Measurements from ENCODE around the gene CDKN2AIP. TPM values are rescaled to one million over a fixed set of nuclear protein-coding genes. Genes with fewer than 3 reads are reported as not detected.
A peak's percentile ranks its signal among the peaks of the same experiment; 100 is the strongest.

The CDKN2AIP gene
- total and polyA plus RNA-seq, 10 of the 15 experiments (the other 5 are each of a cell fraction or from before 2014, with no cell fraction given): 6.0 to 22.7 (median 15.9) TPM

GRCh38 chr4:183429489-183429888 is 14.9 kb upstream of the CDKN2AIP start (continued):
- TF ChIP-seq, protein P1, sequence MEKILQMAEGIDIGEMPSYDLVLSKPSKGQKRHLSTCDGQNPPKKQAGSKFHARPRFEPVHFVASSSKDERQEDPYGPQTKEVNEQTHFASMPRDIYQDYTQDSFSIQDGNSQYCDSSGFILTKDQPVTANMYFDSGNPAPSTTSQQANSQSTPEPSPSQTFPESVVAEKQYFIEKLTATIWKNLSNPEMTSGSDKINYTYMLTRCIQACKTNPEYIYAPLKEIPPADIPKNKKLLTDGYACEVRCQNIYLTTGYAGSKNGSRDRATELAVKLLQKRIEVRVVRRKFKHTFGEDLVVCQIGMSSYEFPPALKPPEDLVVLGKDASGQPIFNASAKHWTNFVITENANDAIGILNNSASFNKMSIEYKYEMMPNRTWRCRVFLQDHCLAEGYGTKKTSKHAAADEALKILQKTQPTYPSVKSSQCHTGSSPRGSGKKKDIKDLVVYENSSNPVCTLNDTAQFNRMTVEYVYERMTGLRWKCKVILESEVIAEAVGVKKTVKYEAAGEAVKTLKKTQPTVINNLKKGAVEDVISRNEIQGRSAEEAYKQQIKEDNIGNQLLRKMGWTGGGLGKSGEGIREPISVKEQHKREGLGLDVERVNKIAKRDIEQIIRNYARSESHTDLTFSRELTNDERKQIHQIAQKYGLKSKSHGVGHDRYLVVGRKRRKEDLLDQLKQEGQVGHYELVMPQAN (conservative IDR thresholded peaks at IDR 0.05): no peak
- TF ChIP-seq SMC3 (IDR thresholded peaks at IDR 0.05; ENCODE audit: borderline replicate concordance, low read length) (no peak), JUNB (IDR thresholded peaks at IDR 0.05) (no peak)
- TF ChIP-seq, protein P2, sequence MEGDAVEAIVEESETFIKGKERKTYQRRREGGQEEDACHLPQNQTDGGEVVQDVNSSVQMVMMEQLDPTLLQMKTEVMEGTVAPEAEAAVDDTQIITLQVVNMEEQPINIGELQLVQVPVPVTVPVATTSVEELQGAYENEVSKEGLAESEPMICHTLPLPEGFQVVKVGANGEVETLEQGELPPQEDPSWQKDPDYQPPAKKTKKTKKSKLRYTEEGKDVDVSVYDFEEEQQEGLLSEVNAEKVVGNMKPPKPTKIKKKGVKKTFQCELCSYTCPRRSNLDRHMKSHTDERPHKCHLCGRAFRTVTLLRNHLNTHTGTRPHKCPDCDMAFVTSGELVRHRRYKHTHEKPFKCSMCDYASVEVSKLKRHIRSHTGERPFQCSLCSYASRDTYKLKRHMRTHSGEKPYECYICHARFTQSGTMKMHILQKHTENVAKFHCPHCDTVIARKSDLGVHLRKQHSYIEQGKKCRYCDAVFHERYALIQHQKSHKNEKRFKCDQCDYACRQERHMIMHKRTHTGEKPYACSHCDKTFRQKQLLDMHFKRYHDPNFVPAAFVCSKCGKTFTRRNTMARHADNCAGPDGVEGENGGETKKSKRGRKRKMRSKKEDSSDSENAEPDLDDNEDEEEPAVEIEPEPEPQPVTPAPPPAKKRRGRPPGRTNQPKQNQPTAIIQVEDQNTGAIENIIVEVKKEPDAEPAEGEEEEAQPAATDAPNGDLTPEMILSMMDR (IDR thresholded peaks at IDR 0.05 in 2 of 3, conservative IDR thresholded peaks at IDR 0.05 in 1 of 3; ENCODE audit: control insufficient read depth in 2 of 3, extremely low read depth in 1 of 3, insufficient read depth in 1 of 3, low read depth in 3 of 3, low read length in 3 of 3): no peak

- RAD21 ChIA-PET (ENCODE audit: unreplicated experiment): no interaction called here
- peak; percentile 25; the same call in 1 of the 3 replicates for ATAC-seq
- TF ChIP-seq EED (IDR thresholded peaks at IDR 0.05; ENCODE audit: low read depth) (no peak), RUNX3 (IDR thresholded peaks at IDR 0.05; ENCODE audit: low read length) (no peak), ETV6 (conservative IDR thresholded peaks at IDR 0.05 in 1 of 2, IDR thresholded peaks at IDR 0.05 in 1 of 2; ENCODE audit: borderline replicate concordance in 1 of 2, low read depth in 1 of 2) (no peak), TCF3 (IDR thresholded peaks at IDR 0.05; ENCODE audit: borderline replicate concordance, insufficient read depth, low read depth, low read length) (no peak), USF1 (IDR thresholded peaks at IDR 0.05; ENCODE audit: borderline replicate concordance, extremely low read length, insufficient read depth, low read depth, low read length) (no peak)
- TF ChIP-seq, protein P3, sequence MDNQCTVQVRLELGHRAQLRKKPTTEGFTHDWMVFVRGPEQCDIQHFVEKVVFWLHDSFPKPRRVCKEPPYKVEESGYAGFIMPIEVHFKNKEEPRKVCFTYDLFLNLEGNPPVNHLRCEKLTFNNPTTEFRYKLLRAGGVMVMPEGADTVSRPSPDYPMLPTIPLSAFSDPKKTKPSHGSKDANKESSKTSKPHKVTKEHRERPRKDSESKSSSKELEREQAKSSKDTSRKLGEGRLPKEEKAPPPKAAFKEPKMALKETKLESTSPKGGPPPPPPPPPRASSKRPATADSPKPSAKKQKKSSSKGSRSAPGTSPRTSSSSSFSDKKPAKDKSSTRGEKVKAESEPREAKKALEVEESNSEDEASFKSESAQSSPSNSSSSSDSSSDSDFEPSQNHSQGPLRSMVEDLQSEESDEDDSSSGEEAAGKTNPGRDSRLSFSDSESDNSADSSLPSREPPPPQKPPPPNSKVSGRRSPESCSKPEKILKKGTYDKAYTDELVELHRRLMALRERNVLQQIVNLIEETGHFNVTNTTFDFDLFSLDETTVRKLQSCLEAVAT (IDR thresholded peaks at IDR 0.05): no peak
- FAIRE-seq: no peak
- 12% methylated on average over 10 of the region's 12 CpGs for WGBS (ENCODE audit: insufficient coverage, insufficient replicate concordance, low lambda C conversion rate, missing lambda C conversion rate)
- Histone ChIP-seq H4K20me1 (ENCODE audit: control insufficient read depth, insufficient read depth) (no peaks in the 10 kb centered on the region), H3K4me3 (no peak overlapping the region), H3K9ac (ENCODE audit: control insufficient read depth, insufficient read depth, low read length) (no peak overlapping the region), H3K79me2 (ENCODE audit: control insufficient read depth, insufficient read depth, low read length) (no peaks in the 10 kb centered on the region), H2AFZ (ENCODE audit: control insufficient read depth, low read depth, low read length) (peak overlapping the region; percentile 10; the same call in 1 of the 2 replicates), H3K36me3 (ENCODE audit: control insufficient read depth in 2 of 2, insufficient read depth in 2 of 2, low read length in 1 of 2) (no peaks in the 10 kb centered on the region), H3K27me3 (replicated peaks in 1 of 2; ENCODE audit: control insufficient read depth in 2 of 2, insufficient read depth in 2 of 2, low read length in 1 of 2) (no peaks in the 10 kb centered on the region), H3K27ac (ENCODE audit: control insufficient read depth, insufficient read depth) (no peak overlapping the region), H3K4me1 (ENCODE audit: control insufficient read depth, insufficient read depth, low read length) (no peaks in the 10 kb centered on the region), H3K9me3 (replicated peaks; ENCODE audit: control insufficient read depth, insufficient read depth, low read length) (no peaks in the 10 kb centered on the region), H3K4me2 (ENCODE audit: control insufficient read depth, insufficient read depth) (no peak overlapping the region)
- CTCF ChIA-PET: no interaction called here
- SMC1A ChIA-PET (ENCODE audit: uncharacterized antibody, unreplicated experiment): interaction anchor here (1.2 kb wide), 1 partner anchor 13 kb away, joined by 4 read pairs; no protein-coding TSS in a partner anchor
- in situ Hi-C loops (cut with MboI) (no loop called here), intact Hi-C loops (cut with micrococcal nuclease; ENCODE audit: unreplicated experiment) (no loop called here)
- DNase-seq (ENCODE audit: low read depth, low spot score): no peak
- POLR2A ChIA-PET: no interaction called here
- BruUV-seq (replicated peaks): no TSS peak
Observed at GRCh38 chr4:183430317-183430993, 14.0 kb upstream of the CDKN2AIP start.

Measured in GM12878 (cell line).